Measurements from ENCODE around the gene RFLNA.

- TF ChIP-seq, protein P1, sequence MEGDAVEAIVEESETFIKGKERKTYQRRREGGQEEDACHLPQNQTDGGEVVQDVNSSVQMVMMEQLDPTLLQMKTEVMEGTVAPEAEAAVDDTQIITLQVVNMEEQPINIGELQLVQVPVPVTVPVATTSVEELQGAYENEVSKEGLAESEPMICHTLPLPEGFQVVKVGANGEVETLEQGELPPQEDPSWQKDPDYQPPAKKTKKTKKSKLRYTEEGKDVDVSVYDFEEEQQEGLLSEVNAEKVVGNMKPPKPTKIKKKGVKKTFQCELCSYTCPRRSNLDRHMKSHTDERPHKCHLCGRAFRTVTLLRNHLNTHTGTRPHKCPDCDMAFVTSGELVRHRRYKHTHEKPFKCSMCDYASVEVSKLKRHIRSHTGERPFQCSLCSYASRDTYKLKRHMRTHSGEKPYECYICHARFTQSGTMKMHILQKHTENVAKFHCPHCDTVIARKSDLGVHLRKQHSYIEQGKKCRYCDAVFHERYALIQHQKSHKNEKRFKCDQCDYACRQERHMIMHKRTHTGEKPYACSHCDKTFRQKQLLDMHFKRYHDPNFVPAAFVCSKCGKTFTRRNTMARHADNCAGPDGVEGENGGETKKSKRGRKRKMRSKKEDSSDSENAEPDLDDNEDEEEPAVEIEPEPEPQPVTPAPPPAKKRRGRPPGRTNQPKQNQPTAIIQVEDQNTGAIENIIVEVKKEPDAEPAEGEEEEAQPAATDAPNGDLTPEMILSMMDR (IDR thresholded peaks at IDR 0.05) = no peak
- TF ChIP-seq POLR2AphosphoS5 (IDR thresholded peaks at IDR 0.05; ENCODE audit: low read depth, low read length) = no peak
- no peak for TF ChIP-seq TCF7L2 (IDR thresholded peaks at IDR 0.05; ENCODE audit: low read depth, low read length)
- TF ChIP-seq, protein P2, sequence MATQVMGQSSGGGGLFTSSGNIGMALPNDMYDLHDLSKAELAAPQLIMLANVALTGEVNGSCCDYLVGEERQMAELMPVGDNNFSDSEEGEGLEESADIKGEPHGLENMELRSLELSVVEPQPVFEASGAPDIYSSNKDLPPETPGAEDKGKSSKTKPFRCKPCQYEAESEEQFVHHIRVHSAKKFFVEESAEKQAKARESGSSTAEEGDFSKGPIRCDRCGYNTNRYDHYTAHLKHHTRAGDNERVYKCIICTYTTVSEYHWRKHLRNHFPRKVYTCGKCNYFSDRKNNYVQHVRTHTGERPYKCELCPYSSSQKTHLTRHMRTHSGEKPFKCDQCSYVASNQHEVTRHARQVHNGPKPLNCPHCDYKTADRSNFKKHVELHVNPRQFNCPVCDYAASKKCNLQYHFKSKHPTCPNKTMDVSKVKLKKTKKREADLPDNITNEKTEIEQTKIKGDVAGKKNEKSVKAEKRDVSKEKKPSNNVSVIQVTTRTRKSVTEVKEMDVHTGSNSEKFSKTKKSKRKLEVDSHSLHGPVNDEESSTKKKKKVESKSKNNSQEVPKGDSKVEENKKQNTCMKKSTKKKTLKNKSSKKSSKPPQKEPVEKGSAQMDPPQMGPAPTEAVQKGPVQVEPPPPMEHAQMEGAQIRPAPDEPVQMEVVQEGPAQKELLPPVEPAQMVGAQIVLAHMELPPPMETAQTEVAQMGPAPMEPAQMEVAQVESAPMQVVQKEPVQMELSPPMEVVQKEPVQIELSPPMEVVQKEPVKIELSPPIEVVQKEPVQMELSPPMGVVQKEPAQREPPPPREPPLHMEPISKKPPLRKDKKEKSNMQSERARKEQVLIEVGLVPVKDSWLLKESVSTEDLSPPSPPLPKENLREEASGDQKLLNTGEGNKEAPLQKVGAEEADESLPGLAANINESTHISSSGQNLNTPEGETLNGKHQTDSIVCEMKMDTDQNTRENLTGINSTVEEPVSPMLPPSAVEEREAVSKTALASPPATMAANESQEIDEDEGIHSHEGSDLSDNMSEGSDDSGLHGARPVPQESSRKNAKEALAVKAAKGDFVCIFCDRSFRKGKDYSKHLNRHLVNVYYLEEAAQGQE (IDR thresholded peaks at IDR 0.05; ENCODE audit: insufficient read depth in 1 of 2, low read depth in 2 of 2, low read length in 1 of 2) = no peak
- no peak for TF ChIP-seq SIN3A (IDR thresholded peaks at IDR 0.05; ENCODE audit: borderline replicate concordance, insufficient read depth, low read depth, low read length)
These were observed 5.0 kb upstream of the RFLNA start for GRCh38 chr12:124289634-124290600.
